Stomach (tissue), 9 donors: ENCODE data around the gene DZIP1L. TPM values are rescaled to one million over a fixed set of nuclear protein-coding genes. Genes with fewer than 3 reads are reported as not detected.
"Not testable (repeated sequence)": the region's sequence is repeated elsewhere in the genome, so short reads cannot be mapped to it uniquely, and the experiment has no call there.

ENCODE experiments used
- DNase-seq, 2 donors: peaks; one replicate each; pipeline versions ENCODE4 v3.0.0 to v3.0.0-alpha.2; 2013 to 2019
- H3K27ac ChIP-seq, 5 donors: fragments of 200-600 bp in 4 of 5; sonication (generic) in 4 of 5; one replicate each; pipeline ENCODE4 v1.5.1; 2013 to 2019; ENCODE audit warnings: mild to moderate bottlenecking in 1 of 5, moderate library complexity in 1 of 5
- H3K27me3 ChIP-seq, 3 donors: fragments of 200-600 bp; sonication (generic); one replicate each; pipeline ENCODE4 v1.5.1; 2017 to 2019; ENCODE audit warnings: mixed run types in 1 of 3
- H3K36me3 ChIP-seq, 4 donors: fragments of 200-600 bp; sonication (generic); 1 replicate in 3 of 4; 2 replicates in 1 of 4; pipeline ENCODE4 v1.5.1; 2016 to 2019
- H3K4me1 ChIP-seq, 4 donors: fragments of 200-600 bp; sonication (generic); one replicate each; pipeline ENCODE4 v1.5.1; 2016 to 2019
- H3K4me3 ChIP-seq, 4 donors: fragments of 200-600 bp; sonication (generic) in 3 of 4; one replicate each; pipeline ENCODE4 v1.5.1; 2016 to 2019; ENCODE audit warnings: mild to moderate bottlenecking in 1 of 4
- H3K9me3 ChIP-seq, 4 donors: fragments of 200-600 bp; sonication (generic); one replicate each; pipeline ENCODE4 v1.5.1; 2016 to 2019
- CTCF ChIP-seq, 7 experiments: fragments of 450-650 bp in 4 of 7; fragments of 200-600 bp in 3 of 7; sonication (generic) in 3 of 7; IDR thresholded peaks; one replicate each; pipeline ENCODE4 v1.5.1; 2016 to 2019; ENCODE audit warnings: antibody characterized with exemption in 7 of 7, control low read depth in 2 of 7, mild to moderate bottlenecking in 1 of 7
- EP300 ChIP-seq: sonication (generic); formaldehyde crosslinking; IDR thresholded peaks from one replicate; pipeline ENCODE4 v1.6.1; 2017; ENCODE audit warnings: antibody characterized with exemption
- POLR2A ChIP-seq, 4 donors: fragments of 450-650 bp; IDR thresholded peaks; one replicate each; pipeline ENCODE4 v1.6.1; 2016; ENCODE audit warnings: antibody characterized with exemption in 4 of 4, control low read depth in 2 of 4, mild to moderate bottlenecking in 1 of 4, moderate library complexity in 1 of 4
- POLR2AphosphoS5 ChIP-seq, 3 donors: sonication (generic); formaldehyde crosslinking; IDR thresholded peaks; one replicate each; pipeline ENCODE4 v1.6.1; 2016; ENCODE audit warnings: antibody characterized with exemption in 3 of 3
- WGBS, 5 donors: extraction: QIAGEN DNeasy Blood & Tissue Kit in 3 of 5; methylation state at CpG; one replicate each; pipeline versions ENCODE4 v1.1.5 to v1.1.7; 2013 to 2018; 5-methylcytosine and 5-hydroxymethylcytosine counted together
- intact Hi-C: fragments of 100-400 bp; cut with DNase I; formaldehyde crosslinking; loops from one replicate; pipeline ENCODE4 v1.15.1; 2023; ENCODE audit warnings: low total_unique reads
- polyA plus RNA-seq, 3 donors: library from polyadenylated mRNA; stranded (reverse); fragments of 200-250 nt; gene quantifications; one replicate each; pipeline ENCODE4 v1.2.3, GENCODE V29; 2013
- total RNA-seq, 5 donors: library from RNA; depleted of rRNA; stranded (reverse); fragments of >200 nt; gene quantifications; one replicate each; pipeline versions ENCODE4 v1.1.0 to v1.2.3, GENCODE V29; 2014 to 2016
- donor health status: healthy with polysubstance abuse.
- donor health status: Bipolar disorder and iron deficiency.
- donor health status: healthy.

The DZIP1L gene
- total and polyA plus RNA-seq, 8 donors, result 0.29 to 41.9 (median 5.9) TPM

- no peak for DNase-seq
- Histone ChIP-seq H3K4me3 (no peak overlapping the region), H3K27me3 (no peaks in the 10 kb centered on the region), H3K4me1 (peaks cover 0 to 6% (median 0%) of the 10 kb centered on the region in 4 donors), H3K9me3 (no peaks in the 10 kb centered on the region), H3K36me3 (peaks cover 0 to 47% (median 38%) of the 10 kb centered on the region in 4 donors), H3K27ac (no peak overlapping the region)
- intact Hi-C loops, result no loop called here
- WGBS, 5 donors, result 24 to 80% (median 30%) methylated on average over 2 of the region's 2 CpGs
- TF ChIP-seq POLR2A (IDR thresholded peaks at IDR 0.05) (no peak), EP300 (no peak), POLR2AphosphoS5 (IDR thresholded peaks at IDR 0.05) (no peak), CTCF (IDR thresholded peaks at IDR 0.05) (no peak)
Observed at GRCh38 chr3:138093721-138094120, 21.7 kb downstream of the DZIP1L start.

- Histone ChIP-seq H3K4me1 (no peaks in the 10 kb centered on the region), H3K4me3 (no peak overlapping the region), H3K27me3 (no peaks in the 10 kb centered on the region), H3K36me3 (peaks cover 0 to 64% (median 49%) of the 10 kb centered on the region in 4 donors), H3K9me3 (no peaks in the 10 kb centered on the region), H3K27ac (no peak overlapping the region)
- no peak for TF ChIP-seq POLR2A (IDR thresholded peaks at IDR 0.05)
- TF ChIP-seq POLR2AphosphoS5 (IDR thresholded peaks at IDR 0.05), result no peak
- TF ChIP-seq EP300, result no peak
- no peak for TF ChIP-seq CTCF (IDR thresholded peaks at IDR 0.05)
- intact Hi-C loops, result no loop called here
- 56 to 71% (median 63%) methylated on average over 2 of the region's 2 CpGs for WGBS, 5 donors
- DNase-seq, result no peak
Observed at GRCh38 chr3:138092023-138092422, 23.4 kb downstream of the DZIP1L start.

GRCh38 chr3:138089091-138089490 is 26.3 kb downstream of the DZIP1L start:
- no peak overlapping the region for H3K4me3 ChIP-seq
- H3K9me3 ChIP-seq, result no peaks in the 10 kb centered on the region
- intact Hi-C loops, result no loop called here
- no peaks in the 10 kb centered on the region for H3K27me3 ChIP-seq
- TF ChIP-seq POLR2A (IDR thresholded peaks at IDR 0.05) (no peak), POLR2AphosphoS5 (IDR thresholded peaks at IDR 0.05) (no peak), CTCF (IDR thresholded peaks at IDR 0.05) (no peak), EP300 (no peak)
- H3K36me3 ChIP-seq, result peaks cover 0 to 71% (median 54%) of the 10 kb centered on the region in 4 donors
- DNase-seq, result no peak
- H3K4me1 ChIP-seq, result no peaks in the 10 kb centered on the region
- no peak overlapping the region for H3K27ac ChIP-seq
- 55 to 70% (median 61%) methylated on average over 3 of the region's 3 CpGs for WGBS, 5 donors

GRCh38 chr3:138085745-138086144 is 29.7 kb downstream of the DZIP1L start:
- H3K4me1 ChIP-seq, result peaks cover 0 to 25% (median 16%) of the 10 kb centered on the region in 4 donors
- intact Hi-C loops, H3K9me3 ChIP-seq, H3K4me3 ChIP-seq, H3K27me3 ChIP-seq, DNase-seq, H3K27ac ChIP-seq: not testable (repeated sequence)
- 92 to 100% (median 96%) methylated on average over 1 of the region's 3 CpGs for WGBS, 5 donors
- peaks cover 0 to 72% (median 53%) of the 10 kb centered on the region in 4 donors for H3K36me3 ChIP-seq

- H3K4me3 ChIP-seq, result no peak overlapping the region
- H3K9me3 ChIP-seq, result no peaks in the 10 kb centered on the region
- H3K4me1 ChIP-seq, result peaks cover 0 to 25% (median 16%) of the 10 kb centered on the region in 4 donors
- no peak for TF ChIP-seq POLR2A (IDR thresholded peaks at IDR 0.05)
- no peak for TF ChIP-seq POLR2AphosphoS5 (IDR thresholded peaks at IDR 0.05)
- TF ChIP-seq CTCF (IDR thresholded peaks at IDR 0.05), result no peak
- TF ChIP-seq EP300, result no peak
- H3K27me3 ChIP-seq, result no peaks in the 10 kb centered on the region
- intact Hi-C loops, result no loop called here
- no peak for DNase-seq
- no peak overlapping the region for H3K27ac ChIP-seq
- peaks cover 0 to 84% (median 64%) of the 10 kb centered on the region in 4 donors for H3K36me3 ChIP-seq
Observed at GRCh38 chr3:138084196-138084595, 31.2 kb downstream of the DZIP1L start.
